HG02759 (cell line): ENCODE data around the gene ITPK1.

Source experiments
- ATAC-seq: cut with Tn5 transposase; IDR thresholded peaks from one replicate; pipeline ENCODE4 v1.9.1; 2021; ENCODE audit warnings: mild to moderate bottlenecking, moderate library complexity; ENCODE audit not compliant: unreplicated experiment

Gene ITPK1

GRCh38 chr14:92974541-92975345 lies 141.0 kb downstream of the ITPK1 start:
- no peak for ATAC-seq

GRCh38 chr14:92973798-92974372 lies 141.8 kb downstream of the ITPK1 start:
- ATAC-seq = no peak

DNA sequence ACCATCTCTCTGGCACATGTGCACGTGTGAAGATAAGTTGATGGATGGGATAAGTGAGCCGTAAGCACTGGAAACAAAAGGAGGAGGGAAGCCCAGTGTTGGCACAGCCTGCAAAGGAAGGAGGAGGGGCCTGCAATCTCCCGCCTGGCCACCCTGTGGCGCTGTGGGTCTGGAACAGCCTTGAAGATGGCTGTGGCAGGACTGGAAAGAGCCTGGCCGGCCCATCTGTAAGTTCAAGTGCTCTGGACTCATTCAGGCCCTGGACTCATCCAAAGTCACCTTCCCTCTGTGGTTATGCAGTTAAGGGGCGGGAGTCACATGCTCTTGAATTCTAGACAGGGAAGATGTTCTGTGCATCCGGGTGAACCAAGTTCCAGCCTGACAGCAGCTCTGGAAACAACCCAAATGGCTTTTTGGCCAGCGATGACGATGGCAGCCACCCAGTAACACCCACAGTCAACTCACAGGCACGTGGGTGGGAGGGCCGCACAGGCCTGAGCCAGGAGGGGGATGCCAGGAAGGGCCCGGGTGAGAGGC lies 142.4 kb downstream of the ITPK1 start:
- ATAC-seq = no peak

DNA sequence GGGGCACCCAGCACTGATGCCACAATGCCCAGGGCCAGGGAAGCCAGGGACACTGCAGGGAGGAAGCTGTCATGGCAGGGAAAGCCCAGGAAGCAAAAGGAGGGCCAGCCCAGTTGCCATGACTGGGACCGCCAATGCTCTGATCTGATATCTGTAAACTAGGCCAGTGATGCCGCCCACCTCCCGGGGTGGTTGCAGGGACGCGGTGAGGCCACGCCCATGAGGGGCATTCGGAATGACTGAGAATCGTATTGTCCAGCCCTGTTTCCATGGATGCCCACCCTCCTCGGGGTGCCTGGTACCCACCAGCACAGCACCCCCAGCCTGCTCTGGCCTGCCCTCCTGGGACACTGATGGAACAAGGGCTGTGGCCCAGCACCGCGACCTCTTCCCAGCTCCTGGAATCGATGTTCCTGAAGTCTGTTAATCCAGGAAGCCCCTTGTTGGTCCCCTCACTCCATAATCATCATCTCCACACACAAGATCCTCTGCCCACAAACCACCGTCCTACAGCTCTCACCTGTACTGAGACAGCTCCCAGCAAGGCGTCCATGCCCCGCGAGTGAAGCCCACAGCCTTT lies 144.0 kb downstream of the ITPK1 start:
- ATAC-seq = no peak

DNA sequence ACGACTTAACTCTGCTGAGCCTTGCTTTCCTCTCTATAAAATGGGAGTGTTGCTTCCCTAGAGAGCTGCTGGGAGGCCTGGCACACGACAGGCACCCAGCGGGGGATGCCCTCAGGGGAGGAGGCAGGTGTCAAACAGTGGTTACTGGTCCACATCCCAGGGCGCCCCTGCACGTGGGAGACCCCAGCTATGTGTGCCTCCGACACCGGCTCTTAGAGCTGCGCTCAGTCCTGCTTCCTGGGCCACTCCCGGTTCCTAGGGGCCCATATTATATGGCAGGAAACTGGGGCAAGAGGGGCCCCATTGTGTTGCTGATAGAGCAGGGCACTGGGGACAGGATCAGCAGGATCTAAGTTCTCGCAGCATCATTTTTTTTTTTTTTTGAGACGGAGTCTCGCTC lies 145.5 kb downstream of the ITPK1 start:
- ATAC-seq = no peak

DNA sequence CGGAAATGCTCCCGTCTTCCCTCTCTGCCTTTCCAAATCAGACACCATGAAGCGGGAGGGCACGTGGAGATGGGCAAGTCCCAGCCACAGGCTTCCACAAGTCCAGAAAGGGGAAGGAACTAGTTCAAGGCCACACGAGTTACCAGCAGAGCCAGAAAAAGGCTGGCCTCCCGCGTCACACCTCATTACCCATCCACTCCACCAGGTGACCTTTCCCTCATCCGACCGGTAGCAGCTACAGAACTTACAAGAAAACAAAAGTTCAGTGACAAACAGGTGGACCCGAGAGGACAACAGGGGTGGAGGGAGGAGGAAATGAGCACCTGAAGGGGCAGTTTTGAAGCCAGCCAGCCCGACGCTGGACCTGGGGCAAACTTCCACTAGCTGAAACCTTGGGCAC lies 145.9 kb downstream of the ITPK1 start:
- ATAC-seq = no peak

DNA sequence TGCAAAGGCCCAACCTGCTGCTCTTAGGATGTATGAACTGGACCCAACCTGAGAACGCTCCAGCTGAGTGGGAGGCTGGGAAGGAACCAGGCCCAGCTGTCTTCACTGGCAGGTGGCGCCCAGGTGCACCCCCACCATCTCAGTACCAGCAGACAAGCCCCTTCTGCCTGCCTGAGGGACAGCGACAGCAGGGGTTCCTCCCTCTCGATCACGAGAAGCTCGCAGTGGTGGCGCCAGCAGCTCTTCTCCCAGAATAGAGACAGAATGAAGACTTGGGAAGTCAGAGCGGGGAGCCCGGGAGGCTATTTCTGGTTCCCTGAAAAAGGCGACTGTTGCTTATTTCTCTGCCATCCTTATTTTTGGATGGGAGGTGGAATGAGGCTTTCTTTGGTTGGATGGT lies 146.3 kb downstream of the ITPK1 start:
- ATAC-seq = no peak

DNA sequence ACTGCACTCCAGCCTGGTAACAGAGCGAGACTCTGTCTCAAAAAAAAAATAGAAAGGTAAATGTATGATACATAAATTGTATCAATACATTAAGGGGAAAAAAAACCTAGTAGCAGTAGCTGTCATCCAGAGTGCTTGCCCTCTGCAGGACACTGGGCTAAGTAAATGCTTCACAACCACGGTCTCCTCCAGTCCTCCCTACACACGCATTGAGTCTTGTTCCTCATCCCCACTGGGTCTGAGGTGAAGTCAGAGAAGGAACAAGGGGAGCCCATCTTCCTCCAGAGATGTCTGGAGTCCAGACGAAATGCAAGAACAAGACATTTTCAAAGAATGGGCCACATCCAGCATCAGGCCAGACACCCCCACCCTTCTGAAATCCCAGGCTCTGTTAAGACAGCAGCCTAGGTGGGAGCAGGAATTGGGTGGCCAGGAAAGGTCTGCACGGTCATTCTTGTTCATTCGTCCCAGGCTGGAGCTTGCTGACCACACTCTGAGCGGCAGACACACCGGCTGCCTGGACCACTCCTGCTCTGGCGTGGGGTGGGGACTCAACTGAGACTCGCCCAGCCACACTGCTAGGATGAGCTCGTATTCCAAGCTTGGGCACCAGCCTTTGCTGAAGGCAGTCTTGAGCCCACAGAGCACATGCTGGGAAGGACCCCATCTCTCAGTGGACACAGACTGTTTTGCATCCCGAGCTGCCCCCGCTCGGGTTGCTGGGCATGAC lies 147.3 kb downstream of the ITPK1 start:
- ATAC-seq = no peak

DNA sequence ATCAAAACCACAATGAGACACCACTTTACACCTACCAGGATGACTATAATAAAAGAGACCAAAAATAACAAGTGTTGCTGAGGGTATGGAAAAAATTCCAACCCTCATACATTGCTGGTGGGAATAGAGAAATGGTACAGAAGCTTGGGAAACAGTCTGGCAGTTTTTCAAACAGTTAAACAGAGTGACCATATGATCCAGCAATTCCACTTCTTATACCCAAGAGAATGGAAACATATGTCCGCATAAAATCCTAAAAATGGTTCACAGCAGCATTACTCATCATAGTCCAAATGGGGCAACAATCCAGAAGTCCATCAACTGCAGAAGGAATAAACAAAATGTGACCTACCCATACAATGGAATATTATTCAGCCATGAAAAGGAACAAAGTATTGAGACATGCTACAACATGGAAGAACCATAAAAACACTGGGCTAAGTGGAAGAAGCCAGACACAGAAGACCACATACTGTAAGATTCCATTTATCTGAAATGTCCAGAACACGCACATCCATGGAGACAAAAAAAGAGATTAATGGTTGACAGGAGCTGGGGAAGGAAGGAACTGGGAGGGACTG lies 148.3 kb downstream of the ITPK1 start:
- no peak for ATAC-seq

DNA sequence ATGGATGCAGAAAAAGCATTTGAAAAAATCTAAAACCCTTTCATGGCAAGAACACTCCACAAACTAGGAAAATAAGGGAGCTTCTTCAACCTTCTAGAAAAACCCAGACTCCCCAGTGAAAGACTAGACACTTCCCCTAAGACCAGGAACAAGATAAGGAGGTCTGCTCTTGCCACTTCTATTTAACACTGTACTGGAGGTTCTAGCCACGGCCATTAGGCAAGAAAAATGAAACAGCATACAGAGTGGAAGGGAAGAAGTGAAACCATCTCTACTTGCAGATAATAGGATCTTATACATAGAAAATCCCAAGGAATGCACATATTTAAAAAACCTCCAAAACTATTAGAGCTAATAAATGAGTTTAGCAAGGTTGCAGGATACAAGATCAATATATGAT lies 150.4 kb downstream of the ITPK1 start:
- no peak for ATAC-seq

DNA sequence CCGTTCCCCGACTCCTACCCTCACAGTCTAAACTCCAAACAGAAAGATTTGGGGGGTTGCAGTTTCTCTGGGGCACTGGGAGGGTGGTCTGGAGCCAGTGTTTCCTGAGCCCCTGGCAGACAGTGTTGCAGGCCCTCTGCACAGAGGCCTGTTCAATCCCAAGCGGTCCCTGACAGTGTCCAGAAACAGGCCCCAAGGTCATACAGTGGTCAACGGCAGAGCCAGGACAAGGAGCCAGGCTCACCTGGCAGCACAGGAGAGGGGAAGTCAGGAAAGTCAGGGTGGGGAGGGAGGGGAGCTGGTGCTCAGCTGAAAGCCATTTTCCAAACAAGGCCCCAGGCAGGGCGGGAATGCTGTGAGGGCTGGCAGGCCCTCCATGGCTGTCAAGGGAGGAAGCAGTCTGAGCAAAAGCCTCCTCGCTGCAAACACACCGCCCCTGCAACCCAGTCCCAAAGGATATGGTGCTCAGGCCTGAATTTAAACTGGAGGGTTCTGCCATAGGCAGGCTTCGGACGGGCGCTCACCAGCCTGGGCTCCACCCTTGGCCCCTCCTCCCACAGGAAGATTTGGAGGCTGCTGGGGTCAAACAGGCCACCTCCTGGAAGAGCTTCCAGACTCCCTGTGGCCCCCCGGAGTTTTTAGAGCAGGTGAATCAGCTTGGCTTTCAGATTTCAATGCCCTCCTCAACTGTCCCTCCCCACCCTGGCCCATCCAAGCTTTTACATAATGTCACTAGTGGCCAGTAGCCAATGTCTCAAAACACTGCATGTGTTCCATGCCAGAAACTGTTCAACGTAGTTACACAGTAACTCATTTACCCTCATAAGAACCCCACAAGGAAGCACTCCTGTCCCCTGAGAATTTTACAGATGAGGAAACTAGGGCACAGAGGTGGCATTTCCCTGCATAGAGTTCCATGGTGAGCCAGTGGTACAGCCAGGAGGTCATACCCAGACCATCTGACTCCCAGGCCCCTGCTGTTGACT lies 151.3 kb downstream of the ITPK1 start:
- no peak for ATAC-seq

DNA sequence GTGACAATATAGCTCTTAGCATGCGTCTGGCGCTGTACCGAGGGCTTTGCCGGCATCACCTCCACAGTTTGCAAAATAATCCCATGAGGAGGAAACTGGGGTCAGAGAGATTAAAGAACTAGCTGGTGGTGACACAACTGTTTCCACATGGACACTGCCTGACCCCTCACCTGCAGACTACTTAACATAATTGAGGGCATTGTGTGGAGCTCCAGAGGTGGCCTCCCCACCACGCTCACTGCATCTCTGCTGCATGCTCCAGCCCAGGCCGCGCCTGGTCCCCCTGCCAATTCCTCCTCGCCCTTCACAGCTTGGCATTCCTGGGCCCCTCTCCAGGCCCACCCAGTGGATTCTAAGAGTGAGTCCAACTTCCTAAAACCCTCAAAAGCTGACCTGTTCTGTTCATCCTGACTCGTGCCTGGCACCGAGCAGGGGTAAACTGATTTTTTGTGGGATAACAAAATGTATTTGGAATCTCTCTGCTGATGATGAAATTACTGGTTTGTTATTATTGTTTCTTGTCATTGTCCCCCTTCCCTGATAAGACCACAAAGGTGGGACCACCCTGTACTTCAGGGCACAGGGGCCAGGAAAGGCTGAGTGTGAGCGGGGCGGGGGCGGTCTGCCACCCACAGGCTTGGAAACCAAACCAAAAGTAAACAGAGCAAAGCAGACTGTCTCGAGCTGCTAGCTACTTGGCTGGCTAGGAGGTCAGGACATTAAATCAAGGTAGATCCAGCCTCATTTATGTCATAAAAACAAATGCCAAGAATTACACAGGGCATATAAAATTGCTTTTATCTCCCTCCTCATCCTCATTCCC lies 152.2 kb downstream of the ITPK1 start:
- no peak for ATAC-seq

DNA sequence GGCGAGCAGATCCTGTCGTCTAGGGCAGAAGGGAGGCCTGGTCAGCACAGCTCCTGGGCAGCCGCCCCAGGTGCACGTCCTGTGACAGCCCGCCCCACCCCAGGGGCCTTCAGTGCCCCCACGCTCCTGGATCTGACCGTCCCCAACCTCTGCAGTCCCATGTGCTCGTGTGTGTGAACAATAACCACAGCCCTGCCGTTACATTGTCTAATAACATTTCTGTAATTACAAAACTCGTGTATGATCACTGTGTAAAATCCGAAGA lies 153.0 kb downstream of the ITPK1 start:
- ATAC-seq = no peak

DNA sequence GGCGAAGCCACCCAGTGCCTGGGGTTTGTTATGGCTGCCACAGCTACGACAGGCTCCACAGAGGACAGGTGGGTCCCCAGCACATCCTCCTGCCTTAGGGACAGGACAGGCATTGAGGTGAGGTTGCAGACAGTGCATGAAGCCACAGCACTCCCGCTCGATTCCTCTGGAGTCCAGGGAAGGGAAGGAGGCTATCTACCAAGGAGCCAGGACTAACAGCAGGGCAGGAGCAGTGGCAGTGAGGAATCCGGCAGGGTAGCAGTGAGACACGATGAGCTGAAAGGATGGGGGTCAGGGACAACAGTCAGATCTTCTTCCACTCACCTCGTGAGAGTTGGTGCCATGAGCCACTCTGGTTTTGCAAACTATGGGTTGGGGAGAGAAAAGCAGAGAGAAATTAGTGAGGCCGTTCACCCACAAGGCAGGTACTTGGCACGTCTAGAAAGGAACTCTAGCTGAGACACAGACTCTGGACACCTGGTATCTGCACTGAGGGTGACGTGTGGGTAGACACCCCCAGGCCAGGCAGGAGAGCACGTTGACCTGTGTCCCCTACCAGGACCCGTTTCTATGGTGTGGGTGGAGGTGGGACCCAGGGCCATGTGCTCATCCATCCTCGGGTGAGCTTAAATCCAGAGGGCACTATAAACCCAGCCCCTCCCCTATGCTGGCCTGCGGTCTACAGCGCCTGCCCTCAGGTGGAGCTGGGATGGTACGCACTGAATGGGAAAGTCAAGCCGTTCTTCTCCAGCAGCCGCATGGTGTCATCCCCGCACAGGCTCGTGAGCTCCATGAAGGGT lies 153.5 kb downstream of the ITPK1 start:
- no peak for ATAC-seq

- ATAC-seq = no peak
Measured at GRCh38 chr14:92961567-92961855, 154.2 kb downstream of the ITPK1 start.

DNA sequence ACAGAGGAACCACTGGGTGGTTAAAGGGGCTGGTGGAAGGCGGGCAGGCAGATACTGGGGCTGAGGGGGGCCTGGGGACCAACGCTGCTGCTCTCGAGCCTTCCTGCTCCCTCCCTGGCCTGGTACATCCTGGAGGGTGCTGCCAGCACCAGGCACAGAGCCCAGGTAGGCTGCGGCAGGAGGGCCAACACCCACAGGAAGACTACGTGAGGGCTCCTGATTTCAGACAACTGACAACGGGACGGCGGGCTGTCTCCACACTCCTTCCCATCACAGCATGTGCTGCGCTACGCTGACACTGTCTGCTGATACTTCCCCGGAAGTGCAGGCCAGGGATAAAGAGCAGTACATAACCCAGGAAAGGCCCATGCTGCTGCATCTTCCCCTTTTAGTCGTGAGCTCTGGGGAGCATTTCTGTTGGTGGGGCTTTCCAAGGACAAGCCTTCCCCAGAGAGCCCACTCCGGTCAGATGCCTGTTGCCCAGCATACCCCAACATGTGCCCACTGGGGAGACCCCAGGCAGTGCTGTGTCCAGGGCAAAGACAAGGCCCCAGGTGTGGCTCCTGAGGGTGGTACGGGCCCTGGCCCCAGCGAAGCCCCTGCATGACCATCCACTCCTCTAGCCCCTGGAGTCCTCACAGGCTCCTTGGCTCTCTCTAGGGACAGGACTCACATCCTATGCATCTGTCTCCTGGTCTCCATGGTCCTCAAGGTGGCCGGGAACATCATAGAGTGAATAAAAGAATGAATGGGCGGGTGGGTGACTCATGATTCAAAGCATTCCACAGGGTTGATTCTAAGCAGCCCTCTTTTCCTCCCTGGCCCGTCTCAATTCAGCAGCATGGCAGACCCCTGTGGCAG lies 154.8 kb downstream of the ITPK1 start:
- no peak for ATAC-seq

DNA sequence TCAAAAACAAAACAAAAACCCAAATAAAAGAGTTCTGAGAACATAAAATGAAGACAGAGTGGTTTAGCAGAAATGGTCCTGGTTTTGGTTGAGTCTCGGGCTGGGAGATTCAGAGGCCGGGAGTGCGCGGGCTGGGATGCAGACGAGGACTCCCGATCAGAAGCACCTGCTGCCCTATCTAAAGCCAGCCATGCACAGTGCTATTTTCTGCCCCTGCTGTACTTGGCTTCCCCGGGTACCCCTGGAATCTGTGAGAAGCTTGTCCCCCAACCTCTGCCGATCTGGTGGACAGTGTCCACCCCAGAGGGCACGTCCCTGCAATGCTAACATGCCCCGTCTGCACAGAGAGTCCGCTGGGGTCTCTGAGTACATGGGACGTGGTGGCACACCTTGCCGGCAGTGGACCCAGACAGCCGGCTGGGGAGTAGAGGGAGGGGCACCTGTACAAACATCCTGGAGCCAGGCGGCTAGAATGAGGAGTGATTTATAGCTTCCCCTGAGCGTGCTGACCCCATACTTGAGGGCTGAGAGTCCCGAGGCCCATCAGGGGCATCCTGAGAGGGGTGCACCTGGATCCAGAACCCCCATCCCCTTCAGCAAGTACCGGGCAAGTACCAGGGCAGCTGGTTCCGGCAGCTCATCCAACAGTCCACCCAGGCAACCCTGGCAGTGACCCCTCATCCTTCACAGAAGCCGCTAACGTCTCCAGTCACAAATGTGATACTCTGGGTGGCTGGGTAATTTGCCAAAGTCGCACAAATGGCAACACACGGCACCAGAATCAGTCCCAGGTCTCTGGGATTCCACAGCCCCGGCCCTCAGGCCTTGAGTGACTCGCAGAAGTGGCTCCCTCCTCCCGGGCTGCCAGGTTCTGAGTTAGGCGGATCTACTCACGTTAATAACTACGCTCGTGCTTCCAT lies 155.7 kb downstream of the ITPK1 start:
- no peak for ATAC-seq
